Measurements from ENCODE around the gene RTCA. TPM values are rescaled to one million over a fixed set of nuclear protein-coding genes. Genes with fewer than 3 reads are reported as not detected.
"Not testable (repeated sequence)": the region's sequence is repeated elsewhere in the genome, so short reads cannot be mapped to it uniquely, and the experiment has no call there.

RTCA gene
- total and polyA plus RNA-seq, 2 donors = 17.1 to 28.8 TPM

DNA sequence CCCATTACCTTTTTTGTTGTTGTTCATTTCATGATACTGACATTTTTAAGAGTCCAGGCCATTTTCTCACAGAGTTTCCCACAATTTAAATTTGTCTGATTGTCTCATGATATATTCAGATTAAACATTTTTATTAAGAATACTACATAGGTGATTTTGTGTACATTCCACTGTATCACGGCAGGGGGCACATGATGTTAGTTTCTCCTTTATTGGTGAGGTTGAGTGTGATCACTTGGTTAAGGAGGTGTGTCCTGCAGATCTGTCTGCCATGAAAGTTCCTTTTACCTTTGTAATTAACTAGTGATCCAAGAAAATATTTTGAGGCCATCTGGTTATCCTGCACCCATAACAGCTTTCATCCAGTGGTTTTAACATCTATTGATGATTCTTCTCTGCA is 11.8 kb downstream of the RTCA start:
- Histone ChIP-seq H3K4me3 (ENCODE audit: low read depth, low read length) (no peak overlapping the region), H3K36me3 (ENCODE audit: insufficient read depth) (peaks cover 7% of the 10 kb centered on the region), H3K4me1 (ENCODE audit: insufficient read depth) (no peaks in the 10 kb centered on the region), H3K27ac (ENCODE audit: low read depth) (no peak overlapping the region)
- no peak for DNase-seq (ENCODE audit: extremely low spot score)
- 66% methylated on average over 1 of the region's 1 CpG for WGBS

DNA sequence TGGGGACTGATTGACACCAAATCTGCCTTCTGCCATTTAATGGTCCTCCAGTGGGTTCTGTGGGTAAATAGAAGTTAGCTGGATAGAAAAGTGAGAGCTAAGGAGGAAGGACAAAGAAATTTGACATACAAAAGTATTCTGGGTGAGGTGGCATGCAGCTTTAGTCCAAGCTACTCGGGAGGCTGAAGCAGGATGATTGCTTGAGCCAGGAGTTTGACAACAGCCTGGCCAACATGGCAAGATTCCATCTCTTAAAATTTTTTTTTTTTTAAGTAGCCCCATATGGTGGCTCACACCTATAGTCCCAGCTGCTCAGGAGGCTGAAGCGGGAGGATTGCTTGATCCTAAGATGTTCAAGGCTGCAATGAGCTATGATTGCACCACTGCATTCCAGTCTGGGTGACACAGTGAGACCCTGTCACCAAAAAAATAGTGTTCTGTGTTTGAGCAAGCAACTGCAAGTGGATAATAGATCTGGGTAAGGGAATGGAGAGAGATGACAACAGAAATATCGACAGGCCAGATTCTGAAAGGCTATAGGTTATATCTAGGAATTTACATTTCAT is 13.4 kb downstream of the RTCA start:
- no peak for DNase-seq (ENCODE audit: extremely low spot score)
- H3K4me1 ChIP-seq (ENCODE audit: insufficient read depth) = no peaks in the 10 kb centered on the region
- no peak overlapping the region for H3K4me3 ChIP-seq (ENCODE audit: low read depth, low read length)
- H3K27ac ChIP-seq (ENCODE audit: low read depth) = no peak overlapping the region
- 82% methylated on average over 3 of the region's 3 CpGs for WGBS
- H3K36me3 ChIP-seq (ENCODE audit: insufficient read depth) = peaks cover 3% of the 10 kb centered on the region

GRCh38 chr1:100279954-100280682 is 14.1 kb downstream of the RTCA start:
- no peak for DNase-seq (ENCODE audit: extremely low spot score)
- 76% methylated on average over 2 of the region's 2 CpGs for WGBS
- Histone ChIP-seq H3K36me3 (ENCODE audit: insufficient read depth) (peaks cover 3% of the 10 kb centered on the region), H3K4me3 (ENCODE audit: low read depth, low read length) (no peak overlapping the region), H3K4me1 (ENCODE audit: insufficient read depth) (no peaks in the 10 kb centered on the region), H3K27ac (ENCODE audit: low read depth) (no peak overlapping the region)

- DNase-seq (ENCODE audit: extremely low spot score) = no peak
- H3K36me3 ChIP-seq (ENCODE audit: insufficient read depth) = peaks cover 7% of the 10 kb centered on the region
- H3K4me1 ChIP-seq (ENCODE audit: insufficient read depth) = no peaks in the 10 kb centered on the region
- H3K27ac ChIP-seq (ENCODE audit: low read depth) = no peak overlapping the region
- 96% methylated on average over 5 of the region's 5 CpGs for WGBS
- H3K4me3 ChIP-seq (ENCODE audit: low read depth, low read length) = no peak overlapping the region
Measured at GRCh38 chr1:100284591-100284990, 18.6 kb downstream of the RTCA start.

- H3K4me1 ChIP-seq (ENCODE audit: insufficient read depth) = no peaks in the 10 kb centered on the region
Measured at GRCh38 chr1:100287162-100287561, 21.1 kb downstream of the RTCA start.

GRCh38 chr1:100290291-100290690 is 24.3 kb downstream of the RTCA start:
- Histone ChIP-seq H3K4me1 (ENCODE audit: insufficient read depth) (no peaks in the 10 kb centered on the region), H3K4me3 (ENCODE audit: low read depth, low read length) (no peak overlapping the region), H3K36me3 (ENCODE audit: insufficient read depth) (peaks cover 4% of the 10 kb centered on the region), H3K27ac (ENCODE audit: low read depth) (no peak overlapping the region)
- WGBS = 71% methylated on average over 2 of the region's 2 CpGs
- no peak for DNase-seq (ENCODE audit: extremely low spot score)

More at GRCh38 chr1:100287162-100287561, 21.1 kb downstream of the RTCA start:
- Histone ChIP-seq H3K27ac (ENCODE audit: low read depth) (no peak overlapping the region), H3K36me3 (ENCODE audit: insufficient read depth) (peaks cover 4% of the 10 kb centered on the region), H3K4me3 (ENCODE audit: low read depth, low read length) (no peak overlapping the region)
- over 99% methylated on average over 3 of the region's 3 CpGs for WGBS
- no peak for DNase-seq (ENCODE audit: extremely low spot score)

- 64% methylated on average over 1 of the region's 1 CpG for WGBS
- H3K4me1 ChIP-seq (ENCODE audit: insufficient read depth) = no peaks in the 10 kb centered on the region
- H3K4me3 ChIP-seq (ENCODE audit: low read depth, low read length) = no peak overlapping the region
- no peak overlapping the region for H3K27ac ChIP-seq (ENCODE audit: low read depth)
- H3K36me3 ChIP-seq (ENCODE audit: insufficient read depth) = no peaks in the 10 kb centered on the region
- no peak for DNase-seq (ENCODE audit: extremely low spot score)
Measured at GRCh38 chr1:100292711-100293110, 26.7 kb downstream of the RTCA start.

DNA sequence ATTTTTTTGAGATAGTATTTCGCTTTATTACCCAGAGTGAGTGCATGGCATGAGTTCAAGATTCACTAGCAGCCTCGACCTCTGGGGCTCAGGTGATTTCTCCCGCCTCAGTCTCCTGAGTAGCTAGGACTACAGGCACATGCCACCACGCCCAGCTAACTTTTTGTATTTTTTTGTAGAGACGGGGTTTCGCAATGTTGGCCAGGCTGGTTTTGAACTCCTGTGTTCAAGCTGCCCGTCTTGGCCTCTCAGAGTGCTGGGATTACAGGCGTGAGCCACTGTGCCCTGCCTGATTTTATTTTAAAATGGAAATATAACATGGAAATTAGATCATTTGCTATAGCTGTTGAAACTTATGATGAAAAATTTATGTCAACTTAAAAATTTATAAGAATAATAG is 30.1 kb downstream of the RTCA start:
- WGBS = 88% methylated on average over 8 of the region's 8 CpGs

DNA sequence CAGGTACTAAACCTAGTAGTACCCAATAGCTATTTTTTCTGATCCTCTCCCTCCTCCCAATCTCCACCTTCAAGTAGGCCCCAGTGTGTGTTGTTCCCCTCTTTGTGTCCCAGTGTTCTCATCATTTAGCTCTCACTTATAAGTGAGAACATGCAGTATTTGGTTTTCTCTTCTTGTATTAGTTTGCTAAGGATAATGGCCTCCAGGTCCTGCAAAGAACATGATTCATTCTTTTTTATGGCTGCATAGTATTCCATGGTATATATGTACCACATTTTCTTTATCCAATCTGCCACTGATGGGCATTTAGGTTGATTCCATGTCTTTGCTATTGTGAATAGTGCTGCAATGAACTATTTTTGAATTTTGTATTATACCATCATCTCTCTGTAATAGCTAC is 31.0 kb downstream of the RTCA start:
- not testable (repeated sequence) for H3K4me1 ChIP-seq (ENCODE audit: insufficient read depth); DNase-seq (ENCODE audit: extremely low spot score); H3K4me3 ChIP-seq (ENCODE audit: low read depth, low read length); H3K27ac ChIP-seq (ENCODE audit: low read depth); H3K36me3 ChIP-seq (ENCODE audit: insufficient read depth)

More for the DNA sequence above, 30.1 kb downstream of the RTCA start:
- no peak overlapping the region for H3K27ac ChIP-seq (ENCODE audit: low read depth)
- H3K4me3 ChIP-seq (ENCODE audit: low read depth, low read length) = no peak overlapping the region
- no peaks in the 10 kb centered on the region for H3K36me3 ChIP-seq (ENCODE audit: insufficient read depth)
- no peak for DNase-seq (ENCODE audit: extremely low spot score)
- H3K4me1 ChIP-seq (ENCODE audit: insufficient read depth) = no peaks in the 10 kb centered on the region

GRCh38 chr1:100298512-100298911 is 32.5 kb downstream of the RTCA start:
- Histone ChIP-seq H3K27ac (ENCODE audit: low read depth) (no peak overlapping the region), H3K4me1 (ENCODE audit: insufficient read depth) (no peaks in the 10 kb centered on the region), H3K4me3 (ENCODE audit: low read depth, low read length) (no peak overlapping the region), H3K36me3 (ENCODE audit: insufficient read depth) (no peaks in the 10 kb centered on the region)
- DNase-seq (ENCODE audit: extremely low spot score) = no peak
- WGBS = 84% methylated on average over 4 of the region's 4 CpGs

GRCh38 chr1:100299521-100300222 is 33.7 kb downstream of the RTCA start:
- WGBS = 82% methylated on average over 6 of the region's 6 CpGs
- Histone ChIP-seq H3K36me3 (ENCODE audit: insufficient read depth) (no peaks in the 10 kb centered on the region), H3K4me3 (ENCODE audit: low read depth, low read length) (no peak overlapping the region), H3K27ac (ENCODE audit: low read depth) (no peak overlapping the region), H3K4me1 (ENCODE audit: insufficient read depth) (no peaks in the 10 kb centered on the region)
- DNase-seq (ENCODE audit: extremely low spot score) = no peak

DNA sequence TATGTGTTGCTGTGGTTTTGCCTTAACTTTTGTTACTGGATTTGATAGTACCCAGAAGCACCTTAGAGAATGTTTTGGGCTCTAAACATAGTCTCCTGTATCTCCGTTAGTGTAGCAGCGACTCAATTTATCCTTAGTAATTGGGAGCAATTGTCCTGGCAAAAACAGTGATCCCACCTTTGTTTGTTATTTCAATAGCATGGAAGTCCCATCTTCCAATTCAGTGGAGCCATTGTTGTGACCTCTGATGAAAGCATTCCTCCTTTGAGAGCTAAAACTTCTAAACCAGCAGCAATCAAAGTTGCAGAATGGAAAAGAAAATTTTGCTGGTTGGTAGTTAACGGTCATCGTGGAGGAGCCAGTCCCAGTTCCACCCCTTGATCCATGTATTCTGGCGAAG is 34.7 kb downstream of the RTCA start:
- DNase-seq (ENCODE audit: extremely low spot score) = no peak
- H3K4me3 ChIP-seq (ENCODE audit: low read depth, low read length) = no peak overlapping the region
- no peaks in the 10 kb centered on the region for H3K4me1 ChIP-seq (ENCODE audit: insufficient read depth)
- no peaks in the 10 kb centered on the region for H3K36me3 ChIP-seq (ENCODE audit: insufficient read depth)
- 76% methylated on average over 5 of the region's 5 CpGs for WGBS
- H3K27ac ChIP-seq (ENCODE audit: low read depth) = no peak overlapping the region

GRCh38 chr1:100302739-100303138 is 36.7 kb downstream of the RTCA start:
- H3K27ac ChIP-seq (ENCODE audit: low read depth) = no peak overlapping the region
- H3K4me3 ChIP-seq (ENCODE audit: low read depth, low read length) = no peak overlapping the region
- 90% methylated on average over 2 of the region's 2 CpGs for WGBS
- no peaks in the 10 kb centered on the region for H3K4me1 ChIP-seq (ENCODE audit: insufficient read depth)
- no peaks in the 10 kb centered on the region for H3K36me3 ChIP-seq (ENCODE audit: insufficient read depth)
- no peak for DNase-seq (ENCODE audit: extremely low spot score)

DNA sequence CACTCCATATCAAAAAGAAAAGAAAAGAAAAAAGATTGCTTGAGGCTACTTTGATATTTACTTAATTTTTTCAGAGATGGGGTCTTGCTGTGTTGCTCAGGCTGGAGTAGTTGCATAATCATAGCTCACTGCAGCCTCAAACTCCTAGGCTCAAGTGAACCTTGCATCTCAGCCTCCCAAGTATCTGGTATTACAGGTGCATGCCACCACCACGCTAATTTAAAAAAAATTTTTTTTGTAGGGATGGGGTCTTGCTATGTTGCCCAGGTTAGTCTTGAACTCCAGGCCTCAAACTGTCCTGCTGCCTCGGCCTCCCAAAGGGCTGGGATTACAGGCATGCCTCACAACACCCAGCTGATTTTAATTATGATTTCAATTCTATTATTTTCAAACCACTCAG is 38.2 kb downstream of the RTCA start:
- no peak for DNase-seq (ENCODE audit: extremely low spot score)
- Histone ChIP-seq H3K27ac (ENCODE audit: low read depth) (no peak overlapping the region), H3K36me3 (ENCODE audit: insufficient read depth) (no peaks in the 10 kb centered on the region), H3K4me1 (ENCODE audit: insufficient read depth) (no peaks in the 10 kb centered on the region), H3K4me3 (ENCODE audit: low read depth, low read length) (no peak overlapping the region)
- WGBS = 93% methylated on average over 2 of the region's 2 CpGs
